ENCODE measurements around the gene CSMD2. TPM values are rescaled to one million over a fixed set of nuclear protein-coding genes. Genes with fewer than 3 reads are reported as not detected.

The CSMD2 gene
- total RNA-seq, 1 donor from 2014 or later, result 0.55 TPM

- DNase-seq (ENCODE audit: low spot score), result no peak
- Mint-ChIP-seq H3K27ac (ENCODE audit: unreplicated experiment) (no peak overlapping the region), H3K27me3 (ENCODE audit: low read depth) (peaks cover 6% of the 10 kb centered on the region), H3K36me3 (ENCODE audit: low read depth) (no peaks in the 10 kb centered on the region), H3K4me1 (ENCODE audit: low read depth) (no peaks in the 10 kb centered on the region), H3K4me3 (ENCODE audit: unreplicated experiment) (no peak overlapping the region), H3K9me3 (ENCODE audit: low read depth) (no peaks in the 10 kb centered on the region)
- no peak for TF ChIP-seq CTCF (IDR thresholded peaks at IDR 0.05)
These were observed 446.8 kb downstream of the CSMD2 start for GRCh38 chr1:33718186-33718585.

GRCh38 chr1:33716976-33717688, 447.9 kb downstream of the CSMD2 start:
- TF ChIP-seq CTCF (IDR thresholded peaks at IDR 0.05), result no peak
- H3K4me3 Mint-ChIP-seq (ENCODE audit: unreplicated experiment), result no peak overlapping the region
- H3K36me3 Mint-ChIP-seq (ENCODE audit: low read depth), result no peaks in the 10 kb centered on the region
- H3K4me1 Mint-ChIP-seq (ENCODE audit: low read depth), result no peaks in the 10 kb centered on the region
- no peaks in the 10 kb centered on the region for H3K9me3 Mint-ChIP-seq (ENCODE audit: low read depth)
- H3K27ac Mint-ChIP-seq (ENCODE audit: unreplicated experiment), result no peak overlapping the region
- H3K27me3 Mint-ChIP-seq (ENCODE audit: low read depth), result peaks cover 6% of the 10 kb centered on the region
- DNase-seq (ENCODE audit: low spot score), result no peak

- Mint-ChIP-seq H3K27ac (ENCODE audit: unreplicated experiment) (no peak overlapping the region), H3K4me1 (ENCODE audit: low read depth) (no peaks in the 10 kb centered on the region), H3K4me3 (ENCODE audit: unreplicated experiment) (no peak overlapping the region), H3K27me3 (ENCODE audit: low read depth) (peaks cover 6% of the 10 kb centered on the region), H3K36me3 (ENCODE audit: low read depth) (no peaks in the 10 kb centered on the region), H3K9me3 (ENCODE audit: low read depth) (no peaks in the 10 kb centered on the region)
- no peak for DNase-seq (ENCODE audit: low spot score)
- no peak for TF ChIP-seq CTCF (IDR thresholded peaks at IDR 0.05)
These were observed 449.7 kb downstream of the CSMD2 start for GRCh38 chr1:33715195-33715811.

GRCh38 chr1:33714421-33714820, 450.6 kb downstream of the CSMD2 start:
- no peaks in the 10 kb centered on the region for H3K4me1 Mint-ChIP-seq (ENCODE audit: low read depth)

More at GRCh38 chr1:33714421-33714820, 450.6 kb downstream of the CSMD2 start:
- no peak overlapping the region for H3K27ac Mint-ChIP-seq (ENCODE audit: unreplicated experiment)
- DNase-seq (ENCODE audit: low spot score), result no peak
- no peak overlapping the region for H3K4me3 Mint-ChIP-seq (ENCODE audit: unreplicated experiment)
- no peak for TF ChIP-seq CTCF (IDR thresholded peaks at IDR 0.05)
- H3K36me3 Mint-ChIP-seq (ENCODE audit: low read depth), result no peaks in the 10 kb centered on the region
- peaks cover 6% of the 10 kb centered on the region for H3K27me3 Mint-ChIP-seq (ENCODE audit: low read depth)
- no peaks in the 10 kb centered on the region for H3K9me3 Mint-ChIP-seq (ENCODE audit: low read depth)
